GM12874 (cell line): ENCODE results near the gene BGLAP.

Experiments
- CTCF ChIP-seq: IDR thresholded peaks from 2 replicates; pipeline ENCODE4 v1.5.1; 2011; ENCODE audit warnings: low read depth, mild to moderate bottlenecking, control low read depth, low read length, moderate library complexity; ENCODE audit not compliant: insufficient read depth

Gene BGLAP

GRCh38 chr1:156241311-156241811 lies 623 bp upstream of the BGLAP start:
- TF ChIP-seq CTCF, result no peak

GRCh38 chr1:156242738-156243137 lies 754 bp downstream of the BGLAP start:
- no peak for TF ChIP-seq CTCF

- TF ChIP-seq CTCF, result no peak
Measured at GRCh38 chr1:156244126-156244525, 2.1 kb downstream of the BGLAP start.

- TF ChIP-seq CTCF, result no peak
Measured at GRCh38 chr1:156244712-156245111, 2.7 kb downstream of the BGLAP start.

- no peak for TF ChIP-seq CTCF
Measured at GRCh38 chr1:156245451-156246232, 3.7 kb downstream of the BGLAP start.

GRCh38 chr1:156246241-156246780 lies 4.3 kb downstream of the BGLAP start:
- TF ChIP-seq CTCF, result no peak

GRCh38 chr1:156246781-156247459 lies 4.9 kb downstream of the BGLAP start:
- TF ChIP-seq CTCF, result no peak
